Left lobe of liver (tissue), 1 donor: ENCODE results near the gene ERCC6. TPM values are rescaled to one million over a fixed set of nuclear protein-coding genes. Genes with fewer than 3 reads are reported as not detected.

ENCODE experiments used
- total RNA-seq: library from RNA; stranded (reverse); gene quantifications from one replicate; pipeline ENCODE4 v1.2.1, GENCODE V29; 2021
- donor health status: DM: no; HTN: yes; CAD: no.

Gene ERCC6
- total RNA-seq, 1 donor from 2014 or later, result 12.6 TPM

Other genes with a start within 250 kb of the ERCC6 start
- not detected for gene C10orf71, start 240.0 kb downstream of the ERCC6 start, total RNA-seq
- not detected for gene DRGX, start 143.0 kb downstream of the ERCC6 start, total RNA-seq
- gene SLC18A3, start 71.2 kb upstream of the ERCC6 start, total RNA-seq, result not detected
- gene CHAT, start 74.9 kb upstream of the ERCC6 start, total RNA-seq, result not detected
- gene C10orf53, start 140.5 kb upstream of the ERCC6 start, total RNA-seq, result not detected
- gene OGDHL, start 223.2 kb upstream of the ERCC6 start, total RNA-seq, result 88.9 TPM